ENCODE measurements around the gene CCNL2. TPM values are rescaled to one million over a fixed set of nuclear protein-coding genes. Genes with fewer than 3 reads are reported as not detected.

CCNL2 gene
- total and polyA plus RNA-seq, 2 of the 13 experiments (the other 11 are each of a cell fraction or from before 2014, with no cell fraction given) = 105 to 340 TPM

- no peak for TF ChIP-seq CEBPZ (IDR thresholded peaks at IDR 0.05; ENCODE audit: low read length)
- peak; percentile 92 for TF ChIP-seq AGO1 (IDR thresholded peaks at IDR 0.05; ENCODE audit: low read depth, low read length, poor library complexity, severe bottlenecking)
- no peak for TF ChIP-seq MTA3 (CRISPR knock-in tag; IDR thresholded peaks at IDR 0.05)
- peak; percentile 61; the same call in 1 of the 2 replicates for TF ChIP-seq ZNF639 (CRISPR knock-in tag; conservative IDR thresholded peaks at IDR 0.05)
- TF ChIP-seq ZNF337 (CRISPR knock-in tag; IDR thresholded peaks at IDR 0.05; ENCODE audit: borderline replicate concordance, low read depth) = 0 out of 2 replicates have a peak, but pooled peaks have one; percentile 68
- TF ChIP-seq NR2C2 (CRISPR knock-in tag; IDR thresholded peaks at IDR 0.05; ENCODE audit: borderline replicate concordance) = no peak
- no peak; the same call in 1 of the 2 replicates for TF ChIP-seq ZNF501 (CRISPR knock-in tag; IDR thresholded peaks at IDR 0.05)
- no peak for TF ChIP-seq MED13 (CRISPR knock-in tag; IDR thresholded peaks at IDR 0.05)
- no peak for TF ChIP-seq ZFYVE20 (CRISPR knock-in tag; IDR thresholded peaks at IDR 0.05; ENCODE audit: borderline replicate concordance, low read depth)
- TF ChIP-seq MZF1 (CRISPR knock-in tag; IDR thresholded peaks at IDR 0.05; ENCODE audit: borderline replicate concordance) = 0 out of 2 replicates have a peak, but pooled peaks have one; percentile 17
- TF ChIP-seq GATAD2A (CRISPR knock-in tag; IDR thresholded peaks at IDR 0.05) = peak; percentile 51
- no peak for TF ChIP-seq ZNF496 (CRISPR knock-in tag; IDR thresholded peaks at IDR 0.05; ENCODE audit: insufficient replicate concordance)
- TF ChIP-seq ZNF276 (CRISPR knock-in tag; IDR thresholded peaks at IDR 0.05; ENCODE audit: low read depth) = peak; percentile 29; the same call in 1 of the 2 replicates
- peak; percentile 21 for TF ChIP-seq U2AF1 (optimal IDR thresholded peaks at IDR 0.05; ENCODE audit: low read depth, low read length)
- no peak for TF ChIP-seq TP53 (CRISPR knock-in tag; conservative IDR thresholded peaks at IDR 0.05)
- no peak for TF ChIP-seq MLLT10 (CRISPR knock-in tag; IDR thresholded peaks at IDR 0.05)
- TF ChIP-seq ZMYM3 (CRISPR knock-in tag; IDR thresholded peaks at IDR 0.05) = no peak; the same call in 1 of the 2 replicates
- no peak for TF ChIP-seq ZNF503 (CRISPR knock-in tag; IDR thresholded peaks at IDR 0.05)
These were observed 40.5 kb downstream of the CCNL2 start, which contains the start of gene MXRA8 (continued) for GRCh38 chr1:1358433-1359271.
